Type B pancreatic cell (in vitro differentiated cells): ENCODE measurements around the gene UPK1B. TPM values are rescaled to one million over a fixed set of nuclear protein-coding genes. Genes with fewer than 3 reads are reported as not detected.
"Not testable (repeated sequence)": the region's sequence is repeated elsewhere in the genome, so short reads cannot be mapped to it uniquely, and the experiment has no call there.

Experiments
- DNase-seq: peaks from one replicate; pipeline ENCODE4 v3.0.0; 2021; ENCODE audit warnings: mixed read lengths; ENCODE audit not compliant: unreplicated experiment; ENCODE audit errors: extremely low spot score
- H3K27ac Mint-ChIP-seq: 2 replicates; pipeline ENCODE4 v1.8.0; 2021; ENCODE audit warnings: mild to moderate bottlenecking, mixed read lengths
- H3K27me3 Mint-ChIP-seq: 2 replicates; pipeline ENCODE4 v1.8.0; 2021; ENCODE audit warnings: mixed read lengths
- H3K36me3 Mint-ChIP-seq: 2 replicates; pipeline ENCODE4 v1.8.0; 2021; ENCODE audit warnings: mixed read lengths
- H3K4me1 Mint-ChIP-seq: one replicate; pipeline ENCODE4 v1.8.0; 2021; ENCODE audit warnings: mixed read lengths; ENCODE audit not compliant: unreplicated experiment
- H3K4me3 Mint-ChIP-seq: 2 replicates; pipeline ENCODE4 v1.8.0; 2021; ENCODE audit warnings: mild to moderate bottlenecking, mixed read lengths
- H3K9me3 Mint-ChIP-seq: 2 replicates; pipeline ENCODE4 v1.8.0; 2021; ENCODE audit warnings: mixed read lengths
- total RNA-seq: library from RNA; stranded (reverse); gene quantifications from 2 replicates; pipeline ENCODE4 v1.2.1, GENCODE V29; 2021; ENCODE audit warnings: low replicate concordance
- TF ChIP-seq, protein P1 (sequence below): fragments of 200-600 bp; sonication (generic); conservative IDR thresholded peaks from 2 replicates; pipeline ENCODE4 v1.5.0; 2021; ENCODE audit warnings: antibody characterized with exemption, mild to moderate bottlenecking

The UPK1B gene
- total RNA-seq, 1 donor from 2014 or later, result 49.2 TPM

DNA sequence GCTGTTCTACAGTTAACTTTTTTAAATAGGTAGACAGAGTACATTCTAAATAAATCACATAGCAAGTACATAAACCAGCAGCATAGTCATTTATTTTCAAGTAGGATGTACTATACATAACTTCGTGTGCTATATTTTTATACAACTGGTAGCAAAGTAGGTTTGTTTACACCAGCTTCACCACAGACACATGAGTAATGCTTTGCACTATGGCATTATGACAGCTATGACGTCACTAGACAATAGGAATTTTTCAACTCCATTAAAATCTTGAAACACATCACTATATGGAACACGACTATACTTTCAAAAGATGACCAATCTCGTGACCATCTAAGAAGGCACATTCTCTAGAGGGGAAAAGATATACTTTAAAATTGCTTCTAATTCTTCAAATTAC, 23.9 kb upstream of the UPK1B start:
- Mint-ChIP-seq H3K9me3 (peaks cover 2% of the 10 kb centered on the region), H3K36me3 (peaks cover 5% of the 10 kb centered on the region), H3K27me3 (no peaks in the 10 kb centered on the region), H3K4me3 (no peak overlapping the region), H3K4me1 (peaks cover 7% of the 10 kb centered on the region), H3K27ac (no peak overlapping the region)
- no peak for DNase-seq
- TF ChIP-seq, protein P1, sequence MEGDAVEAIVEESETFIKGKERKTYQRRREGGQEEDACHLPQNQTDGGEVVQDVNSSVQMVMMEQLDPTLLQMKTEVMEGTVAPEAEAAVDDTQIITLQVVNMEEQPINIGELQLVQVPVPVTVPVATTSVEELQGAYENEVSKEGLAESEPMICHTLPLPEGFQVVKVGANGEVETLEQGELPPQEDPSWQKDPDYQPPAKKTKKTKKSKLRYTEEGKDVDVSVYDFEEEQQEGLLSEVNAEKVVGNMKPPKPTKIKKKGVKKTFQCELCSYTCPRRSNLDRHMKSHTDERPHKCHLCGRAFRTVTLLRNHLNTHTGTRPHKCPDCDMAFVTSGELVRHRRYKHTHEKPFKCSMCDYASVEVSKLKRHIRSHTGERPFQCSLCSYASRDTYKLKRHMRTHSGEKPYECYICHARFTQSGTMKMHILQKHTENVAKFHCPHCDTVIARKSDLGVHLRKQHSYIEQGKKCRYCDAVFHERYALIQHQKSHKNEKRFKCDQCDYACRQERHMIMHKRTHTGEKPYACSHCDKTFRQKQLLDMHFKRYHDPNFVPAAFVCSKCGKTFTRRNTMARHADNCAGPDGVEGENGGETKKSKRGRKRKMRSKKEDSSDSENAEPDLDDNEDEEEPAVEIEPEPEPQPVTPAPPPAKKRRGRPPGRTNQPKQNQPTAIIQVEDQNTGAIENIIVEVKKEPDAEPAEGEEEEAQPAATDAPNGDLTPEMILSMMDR, result no peak

DNA sequence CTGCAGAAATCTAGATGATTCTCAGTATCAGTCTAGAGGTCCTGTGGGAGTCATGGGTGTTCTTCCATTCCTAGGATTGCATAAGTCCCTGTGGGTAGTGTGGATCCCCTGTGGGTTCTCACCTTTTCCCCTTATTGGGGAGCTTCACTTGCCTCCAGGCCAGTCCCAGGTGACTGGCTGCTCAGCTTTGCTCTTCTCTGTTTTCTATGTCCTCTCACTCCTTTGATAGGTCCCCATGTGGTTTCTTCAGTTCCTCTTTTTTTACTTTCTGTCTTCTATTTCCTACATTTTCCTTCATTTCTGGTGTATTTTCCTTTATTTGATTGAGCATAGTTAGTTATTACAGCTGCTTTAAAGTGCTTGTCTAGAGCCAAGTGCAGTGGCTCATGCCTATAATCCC, 16.5 kb upstream of the UPK1B start:
- Mint-ChIP-seq H3K36me3 (peaks cover 5% of the 10 kb centered on the region), H3K4me3 (no peak overlapping the region), H3K27me3 (no peaks in the 10 kb centered on the region), H3K27ac (no peak overlapping the region), H3K9me3 (peaks cover 5% of the 10 kb centered on the region), H3K4me1 (no peaks in the 10 kb centered on the region)
- DNase-seq, result no peak
- TF ChIP-seq, protein P1, result no peak

DNA sequence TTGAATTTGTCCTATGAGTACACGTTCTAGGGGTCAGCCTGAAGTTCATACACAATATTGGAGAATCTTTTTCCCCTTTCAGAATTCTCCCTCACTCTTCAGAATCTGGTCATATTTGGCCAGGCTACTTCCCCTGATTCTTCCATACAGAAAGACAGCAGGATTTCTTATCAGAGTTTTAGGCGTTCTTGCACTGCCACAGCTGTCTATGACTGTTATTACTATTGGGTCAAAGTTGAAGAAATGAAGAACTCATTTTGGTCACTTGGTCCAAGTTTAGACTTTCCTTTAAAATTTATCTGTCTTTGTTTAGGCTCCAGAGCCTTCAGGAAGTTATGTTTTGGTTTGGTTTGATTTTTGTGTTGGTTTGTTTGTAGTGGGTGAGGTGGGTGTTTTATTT, 15.4 kb upstream of the UPK1B start:
- TF ChIP-seq, protein P1, result no peak
- H3K27ac Mint-ChIP-seq, result peak overlapping the region; percentile 4
- H3K4me1 Mint-ChIP-seq, result no peaks in the 10 kb centered on the region
- no peak for DNase-seq
- H3K27me3 Mint-ChIP-seq, result no peaks in the 10 kb centered on the region
- no peak overlapping the region for H3K4me3 Mint-ChIP-seq
- peaks cover 10% of the 10 kb centered on the region for H3K9me3 Mint-ChIP-seq
- H3K36me3 Mint-ChIP-seq, result peaks cover 2% of the 10 kb centered on the region

DNA sequence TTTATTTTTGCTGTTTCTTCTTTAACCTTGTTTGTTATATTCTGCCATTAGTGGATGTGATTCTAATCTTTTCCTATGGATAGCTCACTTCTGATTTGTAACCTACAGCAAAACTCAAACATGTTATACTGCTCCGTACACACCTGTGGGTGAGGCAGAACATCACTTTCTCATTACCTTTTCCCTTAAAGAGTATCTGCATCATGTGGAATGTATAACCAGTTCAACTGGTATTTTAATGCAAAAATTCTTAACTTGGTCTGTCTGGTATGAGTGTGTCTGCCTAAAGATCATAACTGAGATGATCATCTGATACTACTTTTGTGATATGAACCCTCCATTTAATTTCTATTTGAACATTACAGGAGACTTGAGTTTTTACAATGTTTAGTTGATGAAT, 13.0 kb upstream of the UPK1B start:
- peak overlapping the region; percentile 91 for H3K27ac Mint-ChIP-seq
- peak overlapping the region; percentile 65 for H3K4me3 Mint-ChIP-seq
- no peaks in the 10 kb centered on the region for H3K4me1 Mint-ChIP-seq
- H3K27me3 Mint-ChIP-seq, result no peaks in the 10 kb centered on the region
- TF ChIP-seq, protein P1, result no peak
- peaks cover 16% of the 10 kb centered on the region for H3K9me3 Mint-ChIP-seq
- peaks cover 4% of the 10 kb centered on the region for H3K36me3 Mint-ChIP-seq
- DNase-seq, result no peak

DNA sequence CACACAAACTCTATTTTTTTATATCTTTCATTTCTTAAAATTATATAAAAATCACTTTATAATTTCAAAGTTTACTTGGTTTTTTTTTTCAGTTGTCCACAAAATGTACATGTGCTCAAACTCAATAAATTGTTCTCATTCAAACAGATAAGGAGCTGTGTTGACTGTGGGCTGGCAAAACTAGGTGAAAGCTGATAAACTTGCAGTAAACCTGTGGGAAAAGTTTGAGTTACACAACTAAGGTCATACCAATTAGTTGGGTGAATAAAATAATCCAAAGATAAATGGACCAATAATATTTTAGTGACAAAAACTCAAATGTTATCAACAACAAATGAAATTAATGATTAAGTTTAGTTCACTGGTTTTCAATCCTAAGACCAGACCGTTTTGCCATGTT, 12.6 kb upstream of the UPK1B start:
- Mint-ChIP-seq H3K9me3 (peaks cover 16% of the 10 kb centered on the region), H3K27me3 (no peaks in the 10 kb centered on the region), H3K27ac (peak overlapping the region; percentile 95), H3K4me1 (no peaks in the 10 kb centered on the region), H3K4me3 (peak overlapping the region; percentile 71), H3K36me3 (peaks cover 4% of the 10 kb centered on the region)
- TF ChIP-seq, protein P1, result no peak
- DNase-seq, result no peak

DNA sequence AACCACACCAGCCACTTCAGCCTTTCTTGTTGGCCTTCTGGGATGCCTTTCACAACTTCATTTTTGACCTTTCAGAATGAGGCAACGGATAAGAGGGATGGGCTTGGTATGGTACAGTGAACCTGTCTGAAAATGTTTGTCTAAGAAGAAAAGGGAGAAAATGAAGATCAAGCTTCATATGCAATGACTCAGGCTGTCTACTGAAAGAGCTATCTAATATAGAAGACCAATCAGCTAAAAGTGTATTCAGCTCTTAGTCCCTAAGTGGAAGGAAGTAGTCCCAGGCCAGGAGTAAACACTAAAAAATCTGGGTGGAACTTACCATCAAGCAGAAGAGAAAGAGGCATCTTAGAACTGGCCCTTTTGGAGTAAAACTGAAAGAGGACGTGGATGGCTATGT, 12.2 kb upstream of the UPK1B start:
- peaks cover 16% of the 10 kb centered on the region for H3K9me3 Mint-ChIP-seq
- TF ChIP-seq, protein P1, result no peak
- no peaks in the 10 kb centered on the region for H3K27me3 Mint-ChIP-seq
- peaks cover 4% of the 10 kb centered on the region for H3K36me3 Mint-ChIP-seq
- no peaks in the 10 kb centered on the region for H3K4me1 Mint-ChIP-seq
- DNase-seq, result no peak
- H3K4me3 Mint-ChIP-seq, result peak overlapping the region; percentile 71
- peak overlapping the region; percentile 95 for H3K27ac Mint-ChIP-seq

DNA sequence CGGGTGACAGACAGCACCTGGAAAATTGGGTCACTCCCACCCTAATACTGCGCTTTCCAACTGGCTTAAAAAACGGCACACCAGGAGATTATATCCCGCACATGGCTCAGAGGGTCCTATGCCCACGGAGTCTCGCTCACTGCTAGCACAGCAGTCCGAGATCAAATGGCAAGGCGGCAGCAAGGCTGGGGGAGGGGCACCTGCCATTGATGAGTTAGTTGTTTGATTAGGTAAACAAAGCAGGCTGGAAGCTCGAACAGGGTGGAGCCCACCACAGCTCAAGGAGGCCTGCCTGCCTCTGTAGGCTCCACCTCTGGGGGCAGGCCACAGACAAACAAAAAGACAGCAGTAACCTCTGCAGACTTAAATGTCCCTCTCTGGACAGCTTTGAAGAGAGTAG, 8.7 kb upstream of the UPK1B start:
- not testable (repeated sequence) for DNase-seq, H3K4me1 Mint-ChIP-seq, H3K4me3 Mint-ChIP-seq, H3K36me3 Mint-ChIP-seq, H3K27me3 Mint-ChIP-seq, H3K27ac Mint-ChIP-seq
- peaks cover 16% of the 10 kb centered on the region for H3K9me3 Mint-ChIP-seq
